GM12878 (cell line): ENCODE measurements around the gene NR2C2AP. TPM values are rescaled to one million over a fixed set of nuclear protein-coding genes. Genes with fewer than 3 reads are reported as not detected.

Experiments
- ATAC-seq: fragments of 200-7000 bp; cut with Tn5 transposase; 3 replicates; pipeline ENCODE4 v1.9.1; 2020; ENCODE audit warnings: mild to moderate bottlenecking, moderate library complexity
- BruUV-seq: library from RNA; stranded (reverse); fragments of 400-500 nt; replicated peaks from 2 replicates; lab custom pipeline; 2021; lab: Mats Ljungman, UMichigan
- CTCF ChIA-PET: fragments of 300-600 bp; sonication (Branson Sonifier 250); formaldehyde crosslinking; extraction: SDS; loops from one replicate; lab custom pipeline; 2021; ENCODE audit warnings: inconsistent platforms; lab: Yijun Ruan, JAX
- POLR2A ChIA-PET: fragments of 350-600 bp; formaldehyde crosslinking; extraction: SDS; loops from one replicate; lab custom pipeline; 2021; ENCODE audit warnings: inconsistent platforms; lab: Charles Lee
- RAD21 ChIA-PET: fragments of 300-600 bp; sonication (Branson Sonifier 250); formaldehyde crosslinking; loops from one replicate; lab custom pipeline; 2023; ENCODE audit warnings: antibody characterized with exemption; ENCODE audit not compliant: unreplicated experiment; lab: Charles Lee
- SMC1A ChIA-PET: fragments of 300-600 bp; sonication (Branson Sonifier 250); formaldehyde crosslinking; loops from one replicate; lab custom pipeline; 2023; ENCODE audit not compliant: unreplicated experiment, uncharacterized antibody; lab: Charles Lee
- DNase-seq: peaks from one replicate; pipeline ENCODE4 v3.0.0-alpha.2; 2011; ENCODE audit warnings: low read depth, low spot score
- FAIRE-seq: peaks from 3 replicates; lab custom pipeline; 2011; peaks lifted over from hg19 to GRCh38; lab: Jason Lieb, UNC
- H2AFZ ChIP-seq: 2 replicates; pipeline ENCODE4 v1.6.0; 2011; ENCODE audit warnings: low read depth, low read length, control low read depth; ENCODE audit not compliant: control insufficient read depth
- H3K27ac ChIP-seq: 2 replicates; pipeline ENCODE4 v1.5.1; 2011; ENCODE audit warnings: control low read depth; ENCODE audit not compliant: control insufficient read depth, insufficient read depth
- H3K27me3 ChIP-seq, 2 experiments: replicated peaks in 1 of 2; 2 replicates each; pipeline versions ENCODE4 v1.6.0 to v1.6.1; 2011; ENCODE audit warnings: low read length in 1 of 2; ENCODE audit not compliant: control insufficient read depth in 2 of 2, insufficient read depth in 2 of 2
- H3K36me3 ChIP-seq, 2 experiments: 2 replicates each; pipeline ENCODE4 v1.5.1; 2011; ENCODE audit warnings: low read length in 1 of 2; ENCODE audit not compliant: control insufficient read depth in 2 of 2, insufficient read depth in 2 of 2
- H3K4me1 ChIP-seq: 2 replicates; pipeline ENCODE4 v1.6.1; 2011; ENCODE audit warnings: mild to moderate bottlenecking, low read length, moderate library complexity, mixed read lengths; ENCODE audit not compliant: control insufficient read depth, insufficient read depth
- H3K4me2 ChIP-seq: 2 replicates; pipeline ENCODE4 v1.6.0; 2011; ENCODE audit warnings: control low read depth; ENCODE audit not compliant: control insufficient read depth, insufficient read depth
- H3K4me3 ChIP-seq: fragments of 200-600 bp; sonication (generic); 2 replicates; pipeline ENCODE4 v1.5.1; 2016
- H3K79me2 ChIP-seq: 2 replicates; pipeline ENCODE4 v1.6.0; 2011; ENCODE audit warnings: low read length; ENCODE audit not compliant: control insufficient read depth, insufficient read depth
- H3K9ac ChIP-seq: 2 replicates; pipeline ENCODE4 v1.8.0; 2011; ENCODE audit warnings: low read length, control low read depth, mixed read lengths; ENCODE audit not compliant: control insufficient read depth, insufficient read depth
- H3K9me3 ChIP-seq: replicated peaks from 3 replicates; pipeline ENCODE4 v1.5.1; 2011; ENCODE audit warnings: mild to moderate bottlenecking, low read length; ENCODE audit not compliant: control insufficient read depth, insufficient read depth
- H4K20me1 ChIP-seq: 2 replicates; pipeline ENCODE4 v1.6.0; 2011; ENCODE audit not compliant: control insufficient read depth, insufficient read depth
- ATF2 ChIP-seq: IDR thresholded peaks from 2 replicates; pipeline ENCODE4 v1.6.1; 2012; ENCODE audit warnings: low read length, inconsistent platforms
- BHLHE40 ChIP-seq, 2 experiments: fragments of 450-650 bp in 1 of 2; IDR thresholded peaks; 2 replicates each; pipeline ENCODE4 v1.6.1; 2011 to 2017; ENCODE audit warnings: low read depth in 2 of 2, borderline replicate concordance in 1 of 2, improper control_type of control experiment in 1 of 2, low read length in 1 of 2, mild to moderate bottlenecking in 1 of 2
- CBX5 ChIP-seq: sonication (generic); IDR thresholded peaks from 2 replicates; pipeline ENCODE4 v1.6.1; 2016; ENCODE audit warnings: low read depth, moderate library complexity, mild to moderate bottlenecking, inconsistent platforms
- CREB1 ChIP-seq: IDR thresholded peaks from 2 replicates; pipeline ENCODE4 v1.6.1; 2012; ENCODE audit warnings: low read depth, mild to moderate bottlenecking, inconsistent platforms
- HDAC2 ChIP-seq: fragments of 200-600 bp; sonication (generic); IDR thresholded peaks from 2 replicates; pipeline ENCODE4 v1.6.1; 2017
- MTA3 ChIP-seq: IDR thresholded peaks from 2 replicates; pipeline ENCODE4 v1.6.1; 2012; ENCODE audit warnings: low read length, inconsistent platforms, borderline replicate concordance
- RELB ChIP-seq: fragments of 450-650 bp; IDR thresholded peaks from 2 replicates; pipeline ENCODE4 v1.6.1; 2017; ENCODE audit warnings: low read depth, mild to moderate bottlenecking, moderate library complexity
- SIN3A ChIP-seq: IDR thresholded peaks from 2 replicates; pipeline ENCODE4 v1.6.1; 2012; ENCODE audit warnings: low read depth, low read length, improper control_type of control experiment
- SKIL ChIP-seq: fragments of 450-650 bp; IDR thresholded peaks from 2 replicates; pipeline ENCODE4 v1.6.1; 2017; ENCODE audit warnings: mild to moderate bottlenecking, low read depth, inconsistent platforms; ENCODE audit not compliant: poor library complexity, severe bottlenecking
- SMC3 ChIP-seq: IDR thresholded peaks from 2 replicates; pipeline ENCODE4 v1.6.1; 2011; ENCODE audit warnings: low read length, improper control_type of control experiment, borderline replicate concordance
- TCF7 ChIP-seq: IDR thresholded peaks from 2 replicates; pipeline ENCODE4 v1.6.1; 2014; ENCODE audit warnings: antibody characterized with exemption, borderline replicate concordance
- USF1 ChIP-seq: IDR thresholded peaks from 2 replicates; pipeline ENCODE4 v1.6.1; 2011; ENCODE audit warnings: borderline replicate concordance, low read depth, mild to moderate bottlenecking, moderate library complexity, mixed read lengths, low read length; ENCODE audit not compliant: insufficient read depth; ENCODE audit errors: extremely low read length
- ZNF622 ChIP-seq: fragments of 450-650 bp; IDR thresholded peaks from 2 replicates; pipeline ENCODE4 v1.6.1; 2017; ENCODE audit warnings: mild to moderate bottlenecking, inconsistent platforms
- WGBS: methylation state at CpG from one replicate; pipeline ENCODE4 v1.1.6; 2016; ENCODE audit warnings: low lambda C conversion rate; ENCODE audit not compliant: insufficient replicate concordance, insufficient coverage; ENCODE audit errors: missing lambda C conversion rate; 5-methylcytosine and 5-hydroxymethylcytosine counted together
- in situ Hi-C: fragments of 300-500 bp; cut with MboI; formaldehyde crosslinking; loops from 9 replicates; pipeline ENCODE4 v1.14.3; 2018; ENCODE audit warnings: mixed read lengths
- intact Hi-C: fragments of 100-400 bp; cut with micrococcal nuclease; formaldehyde crosslinking; loops from one replicate; pipeline ENCODE4 v1.14.2; 2022; ENCODE audit not compliant: unreplicated experiment
- polyA plus RNA-seq, 11 experiments: library from polyadenylated mRNA; depleted of rRNA in 4 of 11; unstranded in 6 of 11; stranded (reverse) in 5 of 11; fragments of >200 nt; fragmentation: Nextera tagmentation in 4 of 11; fragmentation: Illumina TruSeq in 1 of 11; extraction: Ambion mirVana in 4 of 11; extraction: Trizol in 1 of 11; gene quantifications; 1 replicate in 1 of 11; 2 replicates in 10 of 11; pipeline versions ENCODE4 v1.2.1 to v1.2.3, GENCODE V29; 2011 to 2016; ENCODE audit warnings: inconsistent platforms in 2 of 11, missing spikeins in 2 of 11, low read depth in 1 of 11
- total RNA-seq, 4 experiments: library from RNA; depleted of rRNA in 3 of 4; stranded (reverse); fragments of >200 nt in 3 of 4; fragmentation: Illumina TruSeq in 1 of 4; extraction: Trizol in 1 of 4; gene quantifications; 2 replicates each; pipeline versions ENCODE4 v1.2.1 to v1.2.3, GENCODE V29; 2013 to 2021

The NR2C2AP gene
- total and polyA plus RNA-seq, 10 of the 15 experiments (the other 5 are each of a cell fraction or from before 2014, with no cell fraction given), result 21.5 to 44.8 (median 28.1) TPM

- FAIRE-seq, result no peak
- H3K27ac ChIP-seq, result peak overlapping the region; percentile 25; the same call in 1 of the 2 replicates
- SMC1A ChIA-PET, result interaction anchor here (2.1 to 7.4 kb wide), 5 partner anchors 8 to 22 kb away, joined by 8 to 83 read pairs (median 13); partner anchors contain the start of gene MEF2B
- no peak for TF ChIP-seq MTA3
- no peak for TF ChIP-seq CBX5
- TF ChIP-seq SKIL, result no peak
- no peak for TF ChIP-seq RELB
- no peak for TF ChIP-seq SMC3
- TF ChIP-seq TCF7, result no peak
- TF ChIP-seq ZNF622, result no peak
- no peak for TF ChIP-seq HDAC2
- TF ChIP-seq BHLHE40 (IDR thresholded peaks at IDR 0.05; ENCODE audit: borderline replicate concordance in 1 of 2, low read depth in 2 of 2, low read length in 1 of 2), result no peak
- no peak for TF ChIP-seq ATF2
- no peak for TF ChIP-seq USF1
- no peak for TF ChIP-seq SIN3A
- no peak for TF ChIP-seq CREB1
These were observed 50.4 kb downstream of the NR2C2AP start for GRCh38 chr19:19152668-19153384.

More at GRCh38 chr19:19152668-19153384, 50.4 kb downstream of the NR2C2AP start:
- peaks cover 0 to 3% of the 10 kb centered on the region in 2 experiments; a peak in 1 of 4 replicates for H3K36me3 ChIP-seq
- H3K9ac ChIP-seq, result no peak overlapping the region
- peaks cover 2% of the 10 kb centered on the region for H3K79me2 ChIP-seq
- no peak overlapping the region for H2AFZ ChIP-seq
- ATAC-seq (no peak), DNase-seq (no peak)
- 44% methylated on average over 13 of the region's 13 CpGs for WGBS
- in situ Hi-C loops (no loop called here), intact Hi-C loops (no loop called here)
- H4K20me1 ChIP-seq, result no peaks in the 10 kb centered on the region
- ChIA-PET RAD21 (interaction anchor here (0.6 to 17.5 kb wide), 2 partner anchors 9 to 20 kb away, joined by 4 to 394 read pairs; partner anchors contain the start of gene MEF2B), CTCF (interaction anchor here (1.0 to 11.3 kb wide), 3 partner anchors 9 to 22 kb away, joined by 3 to 135 read pairs (median 6); no protein-coding TSS in a partner anchor), POLR2A (interaction anchor here (0.6 to 2.0 kb wide), 3 partner anchors 10 to 19 kb away, joined by 3 to 7 read pairs (median 3); partner anchors contain the start of gene MEF2B)
- no peak overlapping the region for H3K4me2 ChIP-seq
- no TSS peak for BruUV-seq
- no peak overlapping the region for H3K4me3 ChIP-seq
- peaks cover 43% of the 10 kb centered on the region for H3K4me1 ChIP-seq
- no peaks in the 10 kb centered on the region for H3K27me3 ChIP-seq
- no peaks in the 10 kb centered on the region; the same call in 2 of the 3 replicates for H3K9me3 ChIP-seq
